ENCODE measurements around the gene SLC25A12. TPM values are rescaled to one million over a fixed set of nuclear protein-coding genes. Genes with fewer than 3 reads are reported as not detected.

Gene SLC25A12
- total and polyA plus RNA-seq, 2 of the 13 experiments (the other 11 are each of a cell fraction or from before 2014, with no cell fraction given) = 8.1 to 15.9 TPM

GRCh38 chr2:171807831-171808393, 86.1 kb downstream of the SLC25A12 start (continued):
- TF ChIP-seq, protein P1, sequence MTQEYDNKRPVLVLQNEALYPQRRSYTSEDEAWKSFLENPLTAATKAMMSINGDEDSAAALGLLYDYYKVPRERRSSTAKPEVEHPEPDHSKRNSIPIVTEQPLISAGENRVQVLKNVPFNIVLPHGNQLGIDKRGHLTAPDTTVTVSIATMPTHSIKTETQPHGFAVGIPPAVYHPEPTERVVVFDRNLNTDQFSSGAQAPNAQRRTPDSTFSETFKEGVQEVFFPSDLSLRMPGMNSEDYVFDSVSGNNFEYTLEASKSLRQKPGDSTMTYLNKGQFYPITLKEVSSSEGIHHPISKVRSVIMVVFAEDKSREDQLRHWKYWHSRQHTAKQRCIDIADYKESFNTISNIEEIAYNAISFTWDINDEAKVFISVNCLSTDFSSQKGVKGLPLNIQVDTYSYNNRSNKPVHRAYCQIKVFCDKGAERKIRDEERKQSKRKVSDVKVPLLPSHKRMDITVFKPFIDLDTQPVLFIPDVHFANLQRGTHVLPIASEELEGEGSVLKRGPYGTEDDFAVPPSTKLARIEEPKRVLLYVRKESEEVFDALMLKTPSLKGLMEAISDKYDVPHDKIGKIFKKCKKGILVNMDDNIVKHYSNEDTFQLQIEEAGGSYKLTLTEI (CRISPR knock-in tag; conservative IDR thresholded peaks at IDR 0.05) = no peak
- TF ChIP-seq NFKBIZ (CRISPR knock-in tag; IDR thresholded peaks at IDR 0.05) (0 out of 2 replicates have a peak, but pooled peaks have one; percentile 55), ZNF746 (CRISPR knock-in tag; IDR thresholded peaks at IDR 0.05) (no peak), TEF (CRISPR knock-in tag; IDR thresholded peaks at IDR 0.05) (no peak), ZNF577 (CRISPR knock-in tag; IDR thresholded peaks at IDR 0.05; ENCODE audit: borderline replicate concordance, low read depth) (no peak), GFI1 (CRISPR knock-in tag; IDR thresholded peaks at IDR 0.05; ENCODE audit: borderline replicate concordance) (no peak; the same call in 1 of the 2 replicates), RXRA (CRISPR knock-in tag; IDR thresholded peaks at IDR 0.05) (peak; percentile 89; the same call in 1 of the 2 replicates), HOXA9 (CRISPR knock-in tag; IDR thresholded peaks at IDR 0.05; ENCODE audit: borderline replicate concordance) (no peak), ZNF598 (CRISPR knock-in tag; IDR thresholded peaks at IDR 0.05; ENCODE audit: borderline replicate concordance) (no peak), IRX3 (CRISPR knock-in tag; IDR thresholded peaks at IDR 0.05; ENCODE audit: borderline replicate concordance, low read depth) (no peak), HMGA1 (CRISPR knock-in tag; conservative IDR thresholded peaks at IDR 0.05) (no peak), ZNF652 (CRISPR knock-in tag; IDR thresholded peaks at IDR 0.05; ENCODE audit: borderline replicate concordance, low read depth) (no peak), ZFY (CRISPR knock-in tag; IDR thresholded peaks at IDR 0.05) (no peak), ZSCAN30 (CRISPR knock-in tag; IDR thresholded peaks at IDR 0.05) (no peak), MTF1 (CRISPR knock-in tag; IDR thresholded peaks at IDR 0.05) (no peak), EEA1 (CRISPR knock-in tag; IDR thresholded peaks at IDR 0.05; ENCODE audit: borderline replicate concordance) (no peak), ZNF891 (CRISPR knock-in tag; IDR thresholded peaks at IDR 0.05) (no peak), ZNF20 (CRISPR knock-in tag; IDR thresholded peaks at IDR 0.05) (no peak), GABPB1 (CRISPR knock-in tag; IDR thresholded peaks at IDR 0.05) (no peak), NRL (CRISPR knock-in tag; IDR thresholded peaks at IDR 0.05; ENCODE audit: borderline replicate concordance) (no peak), TBX2 (CRISPR knock-in tag; IDR thresholded peaks at IDR 0.05; ENCODE audit: borderline replicate concordance) (peak; percentile 67), DRAP1 (CRISPR knock-in tag; IDR thresholded peaks at IDR 0.05) (no peak), GTF2F1 (IDR thresholded peaks at IDR 0.05; ENCODE audit: low read length) (no peak)
- TF ChIP-seq, protein P2, sequence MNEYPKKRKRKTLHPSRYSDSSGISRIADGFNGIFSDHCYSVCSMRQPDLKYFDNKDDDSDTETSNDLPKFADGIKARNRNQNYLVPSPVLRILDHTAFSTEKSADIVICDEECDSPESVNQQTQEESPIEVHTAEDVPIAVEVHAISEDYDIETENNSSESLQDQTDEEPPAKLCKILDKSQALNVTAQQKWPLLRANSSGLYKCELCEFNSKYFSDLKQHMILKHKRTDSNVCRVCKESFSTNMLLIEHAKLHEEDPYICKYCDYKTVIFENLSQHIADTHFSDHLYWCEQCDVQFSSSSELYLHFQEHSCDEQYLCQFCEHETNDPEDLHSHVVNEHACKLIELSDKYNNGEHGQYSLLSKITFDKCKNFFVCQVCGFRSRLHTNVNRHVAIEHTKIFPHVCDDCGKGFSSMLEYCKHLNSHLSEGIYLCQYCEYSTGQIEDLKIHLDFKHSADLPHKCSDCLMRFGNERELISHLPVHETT (CRISPR knock-in tag; conservative IDR thresholded peaks at IDR 0.05) = no peak
- TF ChIP-seq, protein P3, sequence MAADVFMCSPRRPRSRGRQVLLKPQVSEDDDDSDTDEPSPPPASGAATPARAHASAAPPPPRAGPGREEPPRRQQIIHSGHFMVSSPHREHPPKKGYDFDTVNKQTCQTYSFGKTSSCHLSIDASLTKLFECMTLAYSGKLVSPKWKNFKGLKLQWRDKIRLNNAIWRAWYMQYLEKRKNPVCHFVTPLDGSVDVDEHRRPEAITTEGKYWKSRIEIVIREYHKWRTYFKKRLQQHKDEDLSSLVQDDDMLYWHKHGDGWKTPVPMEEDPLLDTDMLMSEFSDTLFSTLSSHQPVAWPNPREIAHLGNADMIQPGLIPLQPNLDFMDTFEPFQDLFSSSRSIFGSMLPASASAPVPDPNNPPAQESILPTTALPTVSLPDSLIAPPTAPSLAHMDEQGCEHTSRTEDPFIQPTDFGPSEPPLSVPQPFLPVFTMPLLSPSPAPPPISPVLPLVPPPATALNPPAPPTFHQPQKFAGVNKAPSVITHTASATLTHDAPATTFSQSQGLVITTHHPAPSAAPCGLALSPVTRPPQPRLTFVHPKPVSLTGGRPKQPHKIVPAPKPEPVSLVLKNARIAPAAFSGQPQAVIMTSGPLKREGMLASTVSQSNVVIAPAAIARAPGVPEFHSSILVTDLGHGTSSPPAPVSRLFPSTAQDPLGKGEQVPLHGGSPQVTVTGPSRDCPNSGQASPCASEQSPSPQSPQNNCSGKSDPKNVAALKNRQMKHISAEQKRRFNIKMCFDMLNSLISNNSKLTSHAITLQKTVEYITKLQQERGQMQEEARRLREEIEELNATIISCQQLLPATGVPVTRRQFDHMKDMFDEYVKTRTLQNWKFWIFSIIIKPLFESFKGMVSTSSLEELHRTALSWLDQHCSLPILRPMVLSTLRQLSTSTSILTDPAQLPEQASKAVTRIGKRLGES (CRISPR knock-in tag; IDR thresholded peaks at IDR 0.05; ENCODE audit: borderline replicate concordance) = no peak
